Measurements from ENCODE around the gene AGTR1.

The AGTR1 gene

GRCh38 chr3:148697306-148698189 lies at the start of gene AGTR1:
TSS of gene AGTR1 (plus strand) at chr3:148697903. CDS start at chr3:148741036, 43,133 bp downstream.
- H3K4me3 ChIP-seq (replicated peaks in 1 of 2; ENCODE audit: low read depth in 2 of 2, low read length in 2 of 2): peak within 1 kb of the TSS; percentile 55 to 64
- peak; percentile 30 to 77 for DNase-seq (ENCODE audit: low read depth in 2 of 2)
- TF ChIP-seq, protein P1, sequence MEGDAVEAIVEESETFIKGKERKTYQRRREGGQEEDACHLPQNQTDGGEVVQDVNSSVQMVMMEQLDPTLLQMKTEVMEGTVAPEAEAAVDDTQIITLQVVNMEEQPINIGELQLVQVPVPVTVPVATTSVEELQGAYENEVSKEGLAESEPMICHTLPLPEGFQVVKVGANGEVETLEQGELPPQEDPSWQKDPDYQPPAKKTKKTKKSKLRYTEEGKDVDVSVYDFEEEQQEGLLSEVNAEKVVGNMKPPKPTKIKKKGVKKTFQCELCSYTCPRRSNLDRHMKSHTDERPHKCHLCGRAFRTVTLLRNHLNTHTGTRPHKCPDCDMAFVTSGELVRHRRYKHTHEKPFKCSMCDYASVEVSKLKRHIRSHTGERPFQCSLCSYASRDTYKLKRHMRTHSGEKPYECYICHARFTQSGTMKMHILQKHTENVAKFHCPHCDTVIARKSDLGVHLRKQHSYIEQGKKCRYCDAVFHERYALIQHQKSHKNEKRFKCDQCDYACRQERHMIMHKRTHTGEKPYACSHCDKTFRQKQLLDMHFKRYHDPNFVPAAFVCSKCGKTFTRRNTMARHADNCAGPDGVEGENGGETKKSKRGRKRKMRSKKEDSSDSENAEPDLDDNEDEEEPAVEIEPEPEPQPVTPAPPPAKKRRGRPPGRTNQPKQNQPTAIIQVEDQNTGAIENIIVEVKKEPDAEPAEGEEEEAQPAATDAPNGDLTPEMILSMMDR (IDR thresholded peaks at IDR 0.05; ENCODE audit: low read depth, low read length): no peak

DNA sequence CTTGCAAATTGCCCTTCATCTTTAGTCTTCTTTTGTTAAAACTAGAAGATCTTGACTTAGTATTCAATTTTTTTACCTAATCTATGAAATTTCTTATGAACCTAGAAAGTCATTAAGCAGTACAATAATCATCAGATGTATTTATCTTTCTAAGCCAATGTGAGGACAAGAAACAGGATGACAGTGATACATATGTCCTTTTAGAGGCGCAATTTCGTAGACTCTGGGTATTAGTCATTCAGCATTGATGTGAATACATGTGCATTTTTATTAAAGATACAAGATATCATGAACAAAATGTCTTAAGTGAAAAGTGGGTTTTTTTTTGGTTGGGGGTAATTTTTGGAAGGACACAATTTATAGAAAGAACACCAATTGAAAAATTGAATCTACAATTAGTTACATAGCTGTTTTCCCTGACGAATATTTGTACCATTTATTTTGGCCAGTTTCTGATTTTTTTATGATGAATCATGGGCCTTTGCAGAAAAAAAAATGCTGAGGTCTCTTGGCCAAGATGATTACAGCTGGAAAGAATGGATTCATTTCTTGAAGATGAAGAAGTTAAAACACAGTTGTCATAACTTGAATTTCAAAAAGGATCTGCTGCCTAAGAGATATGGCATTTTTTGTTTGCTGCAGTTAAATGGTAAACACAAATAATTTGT lies 48.9 kb upstream of the AGTR1 start:
- TF ChIP-seq, protein P1 (IDR thresholded peaks at IDR 0.05; ENCODE audit: low read depth, low read length): no peak
- H3K4me3 ChIP-seq (replicated peaks in 1 of 2; ENCODE audit: low read depth in 2 of 2, low read length in 2 of 2): no peak overlapping the region
- peak; percentile 64 to 90 for DNase-seq (ENCODE audit: low read depth in 2 of 2)

- TF ChIP-seq, protein P1 (IDR thresholded peaks at IDR 0.05; ENCODE audit: low read depth, low read length): no peak
- DNase-seq (ENCODE audit: low read depth in 2 of 2): no peak
- H3K4me3 ChIP-seq (replicated peaks in 1 of 2; ENCODE audit: low read depth in 2 of 2, low read length in 2 of 2): no peak overlapping the region
These were observed 46.2 kb upstream of the AGTR1 start for GRCh38 chr3:148651549-148651948.

DNA sequence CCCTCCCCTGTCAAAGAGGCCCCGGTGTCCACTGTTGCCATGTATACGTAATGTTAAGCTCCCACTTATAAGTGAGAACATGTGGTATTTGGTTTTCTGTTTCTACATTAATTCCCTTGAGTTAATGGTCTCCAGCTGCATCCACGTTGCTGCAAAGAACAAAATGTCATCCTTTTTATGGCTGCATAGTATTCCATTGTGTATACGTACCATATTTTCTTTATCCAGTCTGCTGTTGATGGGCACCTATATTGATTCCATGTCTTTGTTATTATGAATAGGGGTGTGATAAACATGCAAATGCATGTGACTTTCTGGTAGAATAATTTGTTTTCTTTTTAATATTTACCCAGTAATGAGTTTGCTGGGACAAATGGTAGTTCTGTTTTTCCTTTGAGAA lies 43.3 kb upstream of the AGTR1 start:
- DNase-seq (ENCODE audit: low read depth in 2 of 2): no peak
- H3K4me3 ChIP-seq (replicated peaks in 1 of 2; ENCODE audit: low read depth in 2 of 2, low read length in 2 of 2): no peak overlapping the region
- TF ChIP-seq, protein P1 (IDR thresholded peaks at IDR 0.05; ENCODE audit: low read depth, low read length): no peak

DNA sequence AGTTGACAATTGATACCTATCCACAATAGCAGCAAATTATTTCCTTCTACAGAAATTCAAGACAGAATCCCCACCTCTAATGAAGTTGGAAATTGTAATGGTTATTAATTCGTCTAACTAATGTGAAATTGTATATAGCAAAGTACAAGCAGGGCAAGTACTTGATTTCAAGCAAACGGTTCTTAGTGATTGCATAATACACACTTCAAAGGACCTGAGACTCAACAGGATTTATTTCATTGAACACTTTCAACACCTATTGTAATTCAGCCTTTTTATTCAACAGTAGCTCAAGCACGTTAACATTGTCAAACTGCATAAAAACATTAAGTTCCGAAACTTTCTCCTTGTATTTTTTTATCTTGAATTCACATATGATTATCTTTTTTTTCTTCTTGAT lies 40.2 kb upstream of the AGTR1 start:
- no peak for DNase-seq (ENCODE audit: low read depth in 2 of 2)
- TF ChIP-seq, protein P1 (IDR thresholded peaks at IDR 0.05; ENCODE audit: low read depth, low read length): no peak
- H3K4me3 ChIP-seq (replicated peaks in 1 of 2; ENCODE audit: low read depth in 2 of 2, low read length in 2 of 2): no peak overlapping the region

GRCh38 chr3:148659512-148659911 lies 38.2 kb upstream of the AGTR1 start:
- TF ChIP-seq, protein P1 (IDR thresholded peaks at IDR 0.05; ENCODE audit: low read depth, low read length): no peak
- no peak overlapping the region for H3K4me3 ChIP-seq (replicated peaks in 1 of 2; ENCODE audit: low read depth in 2 of 2, low read length in 2 of 2)
- DNase-seq (ENCODE audit: low read depth in 2 of 2): no peak

Data from cardiac fibroblast (primary cell).